HG02610 (cell line): ENCODE measurements around the gene RBFA.
"Not testable (repeated sequence)": the region's sequence is repeated elsewhere in the genome, so short reads cannot be mapped to it uniquely, and the experiment has no call there.

Experiments used
- ATAC-seq: cut with Tn5 transposase; IDR thresholded peaks from one replicate; pipeline ENCODE4 v1.9.1; 2021; ENCODE audit warnings: mild to moderate bottlenecking, moderate library complexity; ENCODE audit not compliant: unreplicated experiment

The RBFA gene

GRCh38 chr18:80034068-80034851 lies at the start of gene RBFA:
TSS of gene RBFA (plus strand) at chr18:80034434. CDS start at chr18:80034496, 62 bp downstream.
- peak; percentile 75 for ATAC-seq

DNA sequence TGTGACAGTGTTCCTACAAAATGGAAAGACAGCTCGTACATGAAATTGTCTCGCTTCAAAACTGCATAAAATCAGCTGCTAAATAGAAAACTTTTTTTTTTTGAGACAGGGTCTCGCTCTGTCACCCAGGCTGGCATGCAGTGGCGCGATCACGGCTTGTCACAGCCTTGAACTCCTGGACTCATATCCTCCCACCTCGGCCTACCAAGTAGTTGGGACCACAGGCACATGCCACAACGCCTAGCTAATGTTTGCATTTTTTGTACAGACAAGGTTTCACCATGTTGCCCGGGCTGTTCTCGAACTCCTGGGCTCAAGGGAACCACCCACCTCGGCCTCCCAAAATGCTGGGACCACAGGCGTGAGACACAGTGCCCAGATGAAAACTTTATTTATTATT lies 49.1 kb upstream of the RBFA start:
- no peak for ATAC-seq

DNA sequence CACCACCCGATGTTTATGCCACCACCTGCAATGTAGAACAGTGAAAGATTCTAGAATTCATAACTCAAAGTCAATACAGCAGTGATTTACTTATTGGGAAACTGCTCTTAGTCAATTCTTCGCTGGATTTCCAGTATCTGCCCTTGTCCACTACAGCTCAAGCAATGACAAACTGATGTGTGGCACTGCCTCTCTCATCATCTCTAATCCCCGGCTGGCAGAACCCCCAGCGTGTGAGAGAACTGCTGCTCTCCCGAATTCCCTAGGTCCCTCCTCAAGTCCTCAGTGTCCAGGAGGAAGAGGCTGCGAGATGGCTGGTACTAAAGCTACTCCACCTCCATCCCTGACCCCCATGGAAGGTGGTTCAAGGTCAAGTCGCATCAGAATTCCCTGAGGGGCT lies 47.5 kb upstream of the RBFA start:
- ATAC-seq = no peak

DNA sequence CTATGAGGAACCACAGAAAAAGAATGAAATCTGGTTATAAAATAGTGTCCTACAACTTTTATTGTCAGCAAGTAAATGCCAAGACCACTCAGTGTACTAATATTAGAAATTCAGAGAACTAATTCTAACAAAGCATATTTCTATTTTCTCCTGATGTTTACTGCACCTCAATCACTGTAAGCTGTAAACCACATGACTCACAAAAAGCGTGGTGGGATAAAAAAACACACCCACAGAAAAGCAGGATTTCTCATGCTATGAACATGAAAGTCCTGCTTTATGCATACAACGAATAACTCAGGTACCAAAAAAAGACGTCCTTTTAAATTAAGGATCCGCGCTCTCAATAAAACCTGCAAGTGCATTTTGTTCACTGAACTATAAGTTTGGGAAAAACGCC lies 46.7 kb upstream of the RBFA start:
- no peak for ATAC-seq

DNA sequence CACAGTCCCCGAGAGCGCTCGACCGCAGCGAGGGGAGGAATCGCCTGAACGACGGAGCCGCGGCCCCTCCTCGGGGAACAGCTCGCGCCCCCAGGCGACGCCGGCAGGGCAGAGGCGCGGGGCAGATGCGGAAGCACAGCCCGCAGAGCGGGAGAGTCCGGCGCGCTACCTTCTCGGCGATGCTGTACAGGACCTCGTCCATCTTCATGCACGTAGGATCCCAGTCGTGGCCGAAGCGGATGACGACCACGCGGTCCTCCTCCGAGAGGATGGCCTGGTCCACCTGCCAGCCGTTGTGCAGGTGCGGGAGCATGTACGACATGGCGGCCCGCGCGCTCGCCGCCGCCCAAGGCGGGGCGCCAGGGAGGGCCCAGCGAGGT lies 46.2 kb upstream of the RBFA start:
- ATAC-seq = peak; percentile 58

GRCh38 chr18:79988451-79989194 lies 45.6 kb upstream of the RBFA start, which contains the start of gene TXNL4A:
TSS of gene TXNL4A (minus strand) at chr18:79988563. CDS start at chr18:79988392, 171 bp downstream.
- ATAC-seq = peak; percentile 96

GRCh38 chr18:79989195-79989497 lies 45.1 kb upstream of the RBFA start:
- no peak for ATAC-seq

DNA sequence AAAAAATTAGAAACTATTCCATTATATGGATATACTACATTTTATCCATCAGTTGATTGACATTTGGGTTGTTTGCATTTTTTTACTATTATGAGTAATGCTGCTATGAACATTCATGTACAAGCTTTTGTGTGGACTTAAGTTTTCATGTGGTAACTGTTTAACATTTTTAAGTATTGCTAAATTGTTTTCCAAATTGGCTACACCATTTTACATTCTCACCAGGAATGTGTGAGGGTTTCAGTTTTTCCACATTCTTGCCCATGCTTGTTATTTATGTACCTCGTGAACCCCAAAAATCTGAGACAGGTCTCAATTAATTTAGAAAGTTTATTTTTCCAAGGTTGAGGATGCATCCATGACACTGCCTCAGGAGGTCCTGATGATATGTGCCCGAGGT lies 42.7 kb upstream of the RBFA start:
- no peak for ATAC-seq

- not testable (repeated sequence) for ATAC-seq
These were observed 34.5 kb upstream of the RBFA start for GRCh38 chr18:79999701-80000100.

DNA sequence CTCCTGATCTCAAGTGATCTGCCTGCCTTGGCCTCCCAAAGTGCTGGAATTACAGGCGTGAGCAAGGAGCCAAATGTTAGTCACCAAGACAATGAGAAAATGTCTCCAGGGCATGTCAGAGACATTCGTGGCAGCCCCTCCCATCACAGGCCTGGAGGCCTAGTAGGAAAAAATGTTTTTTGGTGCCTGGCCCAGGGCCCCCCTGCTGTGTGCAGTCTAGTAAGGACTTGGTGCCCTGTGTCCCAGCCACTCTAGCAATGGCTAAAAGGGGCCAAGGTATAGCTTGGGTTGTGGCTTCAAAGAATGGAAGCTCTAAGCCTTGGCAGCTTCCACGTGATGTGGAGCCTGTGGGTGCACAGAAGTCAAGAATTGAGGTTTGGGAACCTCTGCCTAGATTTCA lies 33.4 kb upstream of the RBFA start:
- no peak for ATAC-seq

- no peak for ATAC-seq
These were observed 31.8 kb upstream of the RBFA start for GRCh38 chr18:80002468-80002867.

DNA sequence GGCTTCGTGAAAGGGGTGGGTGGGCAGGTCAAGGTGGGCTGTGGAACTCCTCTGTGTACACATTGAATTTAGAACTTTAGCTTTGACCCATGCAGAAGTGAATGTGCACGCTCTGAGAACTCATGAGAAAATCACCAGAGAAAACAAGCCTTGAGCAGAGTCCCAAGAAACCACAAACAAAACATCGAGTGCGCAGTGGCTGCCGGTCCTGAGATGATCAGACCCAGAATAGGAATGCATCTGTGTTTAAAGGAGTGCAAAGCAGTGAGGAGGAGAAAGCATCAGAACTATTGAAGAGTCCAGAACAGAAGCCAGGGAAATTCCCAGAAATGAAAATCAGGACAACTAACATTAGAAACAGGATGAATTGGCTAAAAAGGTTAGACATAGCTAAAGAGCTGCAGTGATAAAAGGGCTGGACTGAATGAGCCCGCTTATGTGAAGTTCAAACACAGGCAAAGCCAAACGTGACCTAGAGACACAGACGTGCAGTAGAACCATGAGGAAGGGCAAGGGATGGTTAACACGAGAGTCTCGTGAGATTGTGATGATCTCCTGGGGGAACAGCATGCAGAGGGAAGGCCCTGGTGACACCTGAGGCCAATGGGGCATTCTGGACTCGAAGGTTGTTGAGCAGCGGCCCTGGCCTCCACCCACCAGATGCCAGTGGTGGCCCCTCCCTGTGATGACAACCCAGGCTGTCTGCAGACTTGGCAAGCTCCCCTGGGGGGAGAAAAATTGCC lies 29.5 kb upstream of the RBFA start:
- ATAC-seq = no peak

GRCh38 chr18:80006724-80007123 lies 27.5 kb upstream of the RBFA start:
- ATAC-seq = no peak

GRCh38 chr18:80009661-80010550 lies 24.3 kb upstream of the RBFA start:
- no peak for ATAC-seq

DNA sequence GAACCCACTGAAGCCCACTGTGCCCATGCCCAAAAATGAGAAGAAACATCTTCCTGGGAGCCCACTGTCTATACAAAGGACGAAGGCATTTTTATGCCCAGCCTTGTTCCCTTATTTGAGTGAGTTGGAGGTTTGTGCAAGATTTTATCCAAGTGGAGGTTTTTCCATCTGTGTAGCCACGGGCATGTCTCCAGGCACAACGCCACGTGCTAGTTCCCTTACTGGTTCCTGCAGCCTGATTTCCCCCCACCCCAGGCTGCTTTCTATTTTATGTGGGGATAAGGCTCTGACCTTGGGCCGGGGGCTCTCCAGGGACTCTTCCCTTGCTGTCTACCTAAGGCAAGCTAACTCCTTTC lies 23.7 kb upstream of the RBFA start:
- no peak for ATAC-seq

DNA sequence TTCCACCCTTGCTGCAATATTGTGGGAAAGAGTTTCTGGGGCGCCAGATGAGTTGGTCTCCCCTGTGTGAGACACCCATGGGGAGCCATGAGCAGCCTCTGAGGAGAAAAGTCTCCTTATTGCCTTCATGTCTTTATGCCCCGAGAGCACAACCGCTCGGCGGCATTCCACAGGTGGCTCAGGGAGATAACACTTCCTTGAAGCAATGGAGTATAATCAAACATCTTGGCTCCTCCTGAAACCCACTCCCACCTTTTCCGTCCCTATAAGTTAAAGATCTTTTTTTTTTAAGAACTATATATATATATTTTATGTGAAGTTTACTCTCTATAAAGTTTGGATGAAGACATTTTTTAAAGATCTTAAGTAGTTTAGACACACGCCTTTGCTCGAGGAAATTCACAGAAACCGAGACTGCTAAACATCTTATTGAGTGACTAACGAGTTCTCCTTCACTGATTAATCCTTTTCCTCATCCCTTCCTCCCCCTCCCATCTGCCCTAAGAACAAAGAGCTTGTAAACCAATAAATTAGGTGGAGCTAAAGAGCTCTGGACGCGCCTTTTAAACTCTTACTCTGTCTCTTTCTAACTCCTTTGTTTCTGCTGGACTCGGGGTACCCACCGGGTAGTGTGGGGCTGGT lies 22.6 kb upstream of the RBFA start:
- ATAC-seq = not testable (repeated sequence)

DNA sequence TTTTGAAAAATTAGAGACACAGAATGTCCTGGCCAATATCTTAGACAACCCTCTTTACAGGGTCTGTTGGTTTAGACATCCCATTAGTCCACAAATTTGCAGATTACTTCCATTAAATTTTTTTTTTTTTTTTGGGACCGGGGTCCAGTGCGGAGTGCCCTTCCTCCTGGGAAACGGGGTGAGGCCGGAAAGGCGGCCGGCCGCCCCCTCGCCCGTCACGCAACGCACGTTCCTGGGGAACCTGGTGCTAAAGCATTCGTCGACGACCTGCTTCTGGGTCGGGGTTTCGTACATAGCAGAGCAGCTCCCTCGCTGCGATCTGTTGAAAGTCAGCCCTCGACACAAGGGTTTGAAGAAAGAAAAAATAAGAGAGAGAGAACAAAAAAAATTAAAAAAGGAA lies 21.5 kb upstream of the RBFA start:
- no peak for ATAC-seq

GRCh38 chr18:80022613-80023012 lies 11.6 kb upstream of the RBFA start:
- ATAC-seq = no peak

DNA sequence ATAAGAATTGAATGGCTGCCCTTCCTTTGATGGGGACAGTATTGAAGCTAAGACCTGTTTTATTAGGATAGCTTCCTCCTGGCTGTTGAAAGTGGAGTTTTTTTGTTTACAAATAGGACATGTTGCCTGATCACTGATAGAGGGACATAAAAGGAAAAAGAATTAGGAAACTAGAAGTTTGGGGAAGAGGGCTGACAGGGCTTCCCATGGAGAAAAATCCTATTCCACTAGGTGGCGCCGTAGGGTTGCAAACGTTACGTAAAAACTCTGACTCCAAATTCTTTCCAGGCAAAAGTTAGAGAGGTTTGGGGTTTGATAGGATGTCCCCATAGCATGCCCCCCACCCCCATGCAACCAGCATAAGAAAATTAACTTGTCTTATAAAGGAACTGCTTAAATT lies 11.1 kb upstream of the RBFA start:
- ATAC-seq = no peak

GRCh38 chr18:80026363-80026762 lies 7.9 kb upstream of the RBFA start:
- ATAC-seq = no peak
